Activated CD8-positive, alpha-beta memory T cell treated with anti-CD3 and anti-CD28 coated beads, Interleukin-2, amount 50 U/mL, for 4 hours (primary cell): ENCODE data around the gene SPRED2.
A peak's percentile ranks its signal among the peaks of the same experiment; 100 is the strongest.

Source experiments
- DNase-seq: peaks from one replicate; pipeline ENCODE4 v3.0.0-alpha.2; 2020

The SPRED2 gene

DNA sequence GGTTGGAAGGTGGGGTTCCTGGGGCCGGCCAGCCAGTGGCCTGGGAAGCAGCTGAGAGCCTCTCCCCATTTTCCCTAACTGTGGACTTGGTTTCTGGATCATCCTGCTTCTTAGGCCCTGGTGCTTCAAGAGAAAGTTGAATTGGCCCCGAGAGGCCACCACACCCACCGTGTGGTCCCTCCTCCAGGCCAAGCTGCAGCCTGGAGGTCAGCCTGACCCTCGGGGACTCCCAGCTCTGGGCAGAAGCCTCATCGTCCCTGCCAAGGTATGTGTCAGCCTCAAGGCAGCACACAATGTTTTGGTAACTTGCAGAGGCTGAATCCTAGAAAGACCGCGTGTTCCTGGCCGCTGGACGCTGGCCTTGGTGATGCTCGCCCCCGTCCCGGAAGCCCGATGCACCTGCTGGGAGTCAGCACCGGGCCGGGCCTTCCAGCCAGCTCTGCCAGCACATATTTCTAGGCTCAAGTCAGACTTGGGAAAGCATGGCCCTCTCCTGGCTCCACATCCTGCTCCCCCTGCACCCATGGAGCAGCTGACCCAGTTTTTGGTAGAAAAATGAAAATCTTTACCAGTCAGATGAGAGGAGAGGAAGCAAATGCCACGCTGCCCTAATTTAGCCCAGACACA lies 132.2 kb downstream of the SPRED2 start:
- no peak for DNase-seq

DNA sequence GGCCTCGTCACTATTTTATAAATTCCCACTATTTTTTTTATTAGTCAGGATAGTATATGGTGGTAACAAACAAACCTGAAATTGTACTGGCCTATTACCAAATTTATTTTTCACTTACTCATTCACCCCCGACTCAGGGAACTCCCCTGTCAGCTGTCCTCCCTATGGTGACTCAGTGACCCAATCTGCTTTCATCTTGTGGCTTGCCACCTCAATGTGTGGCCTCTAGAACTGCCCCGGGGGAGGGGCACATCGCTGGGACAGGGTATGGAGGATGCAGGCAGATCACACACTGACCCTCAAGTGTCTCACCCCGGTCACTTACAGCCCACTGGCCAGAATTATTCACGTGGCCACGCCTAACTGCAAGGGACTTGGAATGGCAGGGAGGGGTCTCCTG lies 133.2 kb downstream of the SPRED2 start:
- DNase-seq, result peak; percentile 25

DNA sequence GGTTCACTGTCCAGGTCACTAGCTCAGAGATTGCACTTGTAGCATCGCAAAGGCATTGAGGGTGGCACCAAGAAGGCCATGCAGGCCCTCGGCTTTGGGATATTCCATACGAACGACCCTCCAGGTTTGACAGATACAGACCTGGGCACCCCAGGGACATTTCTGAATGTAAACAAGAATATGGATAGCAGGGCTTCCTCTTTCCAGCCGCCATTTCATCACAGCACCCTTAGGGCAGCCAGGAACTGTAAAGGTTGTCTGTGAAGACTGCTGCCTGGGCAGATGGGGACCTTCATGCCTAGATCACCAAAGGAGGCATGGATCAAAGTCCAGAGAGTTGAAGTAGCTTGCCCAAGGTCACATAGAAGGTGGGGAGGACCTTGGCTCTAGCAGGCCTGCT lies 134.3 kb downstream of the SPRED2 start:
- no peak for DNase-seq

DNA sequence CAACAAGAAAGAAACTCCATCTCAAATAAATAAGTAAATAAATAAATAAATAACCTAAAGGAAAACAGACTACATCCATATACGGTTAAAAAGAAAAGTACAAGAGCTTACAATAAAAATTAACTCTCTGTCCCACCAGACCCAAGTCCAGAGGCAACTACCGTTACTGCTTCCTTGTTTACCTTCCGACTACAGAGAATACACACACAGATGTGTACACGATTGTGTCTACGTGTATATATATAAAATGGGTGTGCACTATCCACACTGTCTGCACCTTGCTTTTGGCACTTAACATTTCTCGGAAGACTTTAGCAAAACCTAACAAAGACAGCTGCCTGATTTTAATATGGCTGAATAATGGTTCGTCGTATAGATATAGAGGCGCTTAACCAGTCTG lies 134.9 kb downstream of the SPRED2 start:
- DNase-seq, result no peak

DNA sequence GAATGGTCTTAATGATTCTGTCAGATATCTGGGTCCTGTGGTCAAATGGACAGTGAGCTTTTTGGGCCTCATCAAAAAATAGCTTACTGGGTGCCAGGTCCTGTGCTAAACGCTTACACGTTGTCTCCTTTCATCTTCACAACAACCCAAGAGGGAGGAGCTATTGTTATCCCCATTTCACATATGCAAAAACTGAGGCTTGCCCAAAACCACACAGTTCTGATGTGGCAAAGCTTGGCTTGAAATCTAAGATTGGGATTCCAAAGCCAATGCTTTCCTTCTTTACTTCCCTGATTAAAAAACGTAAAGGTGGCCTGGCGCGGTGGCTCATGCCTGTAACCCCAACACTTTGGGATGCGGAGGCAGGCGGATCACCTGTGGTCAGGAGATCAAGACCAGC lies 135.4 kb downstream of the SPRED2 start:
- no peak for DNase-seq

DNA sequence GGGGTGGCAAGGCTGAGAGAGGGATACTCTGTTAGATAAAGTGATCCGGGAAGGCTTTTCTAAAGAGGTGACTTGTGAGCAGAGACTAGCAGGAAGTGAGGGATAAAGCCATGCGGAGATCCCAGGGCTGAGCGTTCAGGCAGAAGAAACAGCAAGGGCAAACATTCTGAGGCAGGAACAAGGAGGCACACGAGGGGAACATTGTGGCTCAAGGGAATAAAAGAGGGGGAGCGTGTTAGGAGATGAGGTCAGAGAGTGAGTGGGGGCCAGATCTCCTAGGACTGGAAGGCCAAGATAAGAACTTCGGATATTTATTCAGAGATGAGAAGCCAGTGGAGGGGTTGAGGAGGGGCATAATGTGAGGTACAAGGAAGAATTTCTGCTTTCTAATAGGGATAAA lies 137.7 kb downstream of the SPRED2 start:
- DNase-seq, result no peak

DNA sequence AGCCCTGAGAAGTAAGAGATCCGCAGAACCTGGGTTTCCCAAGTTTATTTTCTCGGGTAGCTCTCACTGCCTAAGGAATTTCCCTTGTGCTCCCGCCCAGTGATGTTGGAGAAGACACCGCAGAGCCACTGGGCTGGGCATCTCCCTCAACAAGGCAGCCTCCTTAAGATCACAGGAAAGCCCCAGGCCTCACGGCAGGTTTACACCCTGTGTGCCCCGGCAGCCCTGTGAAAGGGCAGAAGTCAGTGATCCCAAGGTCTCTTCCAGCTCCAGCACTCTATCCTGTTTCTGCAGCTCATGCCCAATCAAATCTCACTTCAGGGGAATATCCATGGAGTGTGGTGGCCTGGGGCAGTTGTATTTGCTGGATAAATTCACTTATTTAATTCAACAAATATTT lies 138.3 kb downstream of the SPRED2 start:
- no peak for DNase-seq

DNA sequence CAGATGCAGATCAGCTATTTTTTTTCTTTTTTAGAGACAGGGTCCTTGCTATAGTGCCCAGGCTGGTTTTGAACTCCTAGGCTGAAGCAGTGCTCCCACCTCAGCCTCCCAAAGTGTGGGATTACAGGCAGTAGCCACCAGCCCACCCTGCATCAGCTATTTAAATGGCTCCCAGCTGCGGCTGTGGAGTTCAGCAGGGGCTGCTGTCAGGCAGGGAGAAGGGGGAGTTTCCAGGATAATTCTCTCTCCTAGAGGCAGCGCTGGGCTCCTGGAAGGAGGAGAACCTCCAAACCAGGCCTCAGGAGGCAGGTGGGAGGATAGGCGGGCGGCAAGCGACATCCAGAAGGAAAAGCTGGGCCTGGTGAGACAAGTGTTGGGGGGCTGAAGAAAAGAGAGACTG lies 139.0 kb downstream of the SPRED2 start:
- DNase-seq, result no peak

DNA sequence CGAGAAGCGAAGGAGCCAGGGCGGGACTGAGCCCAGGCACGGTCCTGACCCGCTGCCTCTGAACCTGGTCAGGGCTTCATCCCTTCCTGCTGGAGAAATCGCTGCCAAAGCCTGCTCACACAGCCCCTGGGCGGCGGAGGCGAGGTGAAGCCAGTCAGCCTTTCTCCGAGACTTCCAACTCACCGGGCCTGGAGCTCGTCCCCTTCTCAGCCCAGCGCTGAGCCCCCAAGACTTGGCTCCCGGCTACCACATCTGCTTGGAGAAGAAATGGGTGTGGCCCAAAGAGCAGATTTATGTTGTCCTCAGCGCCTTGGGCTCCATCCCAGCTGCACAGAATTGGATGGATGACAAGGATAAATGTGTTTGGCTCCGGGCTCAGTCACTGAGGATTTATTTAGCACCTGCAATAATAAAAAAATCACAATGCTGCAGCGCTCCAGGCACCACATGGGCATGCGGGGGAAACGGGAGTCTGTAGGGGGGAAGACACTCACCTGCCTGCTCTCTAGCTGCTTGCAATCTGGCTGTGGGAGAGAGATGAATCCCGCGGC lies 139.9 kb downstream of the SPRED2 start:
- DNase-seq, result no peak

DNA sequence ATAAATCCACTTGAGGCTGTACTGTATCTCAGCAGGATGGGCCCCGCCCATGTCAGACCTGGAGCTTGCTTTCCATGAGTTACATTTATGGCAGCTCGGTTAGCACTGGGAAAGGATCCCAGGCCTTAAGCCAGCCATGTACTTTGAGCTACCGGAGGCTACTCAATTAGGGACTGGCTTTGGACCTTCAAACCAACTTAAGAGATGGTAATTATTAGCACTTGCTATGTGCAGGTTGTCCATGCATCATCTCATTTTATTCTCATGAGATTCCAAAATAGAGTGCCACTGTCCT lies 140.3 kb downstream of the SPRED2 start:
- DNase-seq, result no peak

DNA sequence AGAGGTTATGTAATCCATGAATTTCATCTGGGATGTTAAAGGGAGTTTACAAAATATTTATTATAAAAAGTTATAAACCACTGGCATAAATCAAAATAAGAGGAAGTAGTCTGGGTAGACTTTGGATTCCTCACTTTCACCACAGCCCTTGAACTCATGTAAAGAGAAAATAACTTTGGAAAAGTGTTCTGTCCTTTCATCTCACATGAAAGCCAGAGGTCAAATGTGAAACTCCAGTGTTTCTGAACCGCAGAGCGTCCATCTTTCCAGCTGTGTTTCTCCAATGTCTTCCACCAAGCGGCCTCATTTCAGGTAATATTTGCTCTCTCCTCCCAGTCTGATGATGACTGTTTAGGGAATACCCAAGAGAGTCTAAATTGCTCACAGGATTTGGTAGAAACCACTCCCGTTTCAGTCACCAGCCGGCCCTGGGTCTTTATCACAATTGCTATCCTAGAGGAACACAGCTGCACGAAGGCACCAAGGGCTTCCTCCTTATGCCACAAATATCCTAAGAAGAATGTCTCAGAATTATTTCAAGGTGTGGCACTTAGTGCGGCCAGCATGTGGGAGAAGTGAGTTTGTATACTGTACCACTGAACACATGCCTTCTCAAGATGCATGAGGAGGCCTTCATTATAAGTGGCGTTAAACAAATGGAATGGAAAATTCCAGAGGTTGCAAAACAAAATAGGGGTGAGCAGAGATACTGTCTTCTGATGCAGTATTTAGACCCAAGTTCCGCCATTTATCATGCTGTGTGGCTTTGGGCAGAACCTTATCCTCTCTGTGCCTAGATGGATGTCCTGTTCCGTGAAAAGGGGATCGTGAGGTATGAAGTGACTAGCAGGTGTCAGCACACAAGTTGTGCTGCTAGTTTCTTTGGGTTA lies 140.9 kb downstream of the SPRED2 start:
- no peak for DNase-seq

DNA sequence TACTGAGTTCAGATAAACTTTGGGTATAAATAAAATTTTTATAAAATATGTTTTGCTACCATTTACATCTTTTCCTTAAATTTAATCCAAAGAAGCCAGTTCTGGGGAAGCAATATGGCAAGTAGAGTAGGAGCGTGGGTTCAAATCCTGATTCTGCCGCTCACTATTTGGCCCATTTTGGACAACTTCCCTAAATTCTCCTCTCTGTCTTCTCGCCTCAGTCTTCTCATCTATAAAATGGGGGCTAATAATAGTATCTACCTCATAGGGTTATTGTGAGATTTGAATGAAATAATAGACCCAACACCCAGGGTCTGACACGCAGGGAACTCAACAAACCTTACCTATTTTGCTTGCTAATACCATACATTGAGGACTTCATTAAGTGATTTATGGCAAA lies 145.0 kb downstream of the SPRED2 start:
- DNase-seq, result no peak

DNA sequence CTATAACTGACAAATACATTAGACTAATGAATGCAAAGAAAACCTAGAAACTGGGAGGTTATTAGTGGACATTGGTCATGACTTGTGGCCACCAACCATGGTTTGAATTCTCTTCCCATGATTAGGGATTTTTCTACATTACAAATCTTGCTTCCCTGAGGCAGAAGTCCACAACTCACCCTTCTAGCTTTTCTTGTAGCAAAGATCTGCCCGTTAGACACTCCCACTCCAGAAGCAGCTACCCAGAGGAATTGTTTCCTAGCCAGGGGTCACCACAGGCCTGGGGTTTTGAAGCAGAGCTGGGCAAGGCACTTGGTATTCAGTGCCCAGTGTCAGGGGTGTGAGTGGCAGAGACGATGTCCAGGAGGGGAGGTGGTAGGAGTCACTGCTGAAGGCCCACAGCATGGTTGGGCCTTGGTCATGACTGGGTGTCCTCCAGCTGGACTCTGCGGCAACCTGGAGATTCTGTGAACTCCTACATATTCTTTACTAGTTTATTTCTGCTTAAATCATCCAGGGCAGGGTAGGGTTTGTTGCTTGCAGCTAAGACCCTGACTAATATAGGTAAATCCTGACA lies 149.8 kb downstream of the SPRED2 start:
- DNase-seq, result no peak

DNA sequence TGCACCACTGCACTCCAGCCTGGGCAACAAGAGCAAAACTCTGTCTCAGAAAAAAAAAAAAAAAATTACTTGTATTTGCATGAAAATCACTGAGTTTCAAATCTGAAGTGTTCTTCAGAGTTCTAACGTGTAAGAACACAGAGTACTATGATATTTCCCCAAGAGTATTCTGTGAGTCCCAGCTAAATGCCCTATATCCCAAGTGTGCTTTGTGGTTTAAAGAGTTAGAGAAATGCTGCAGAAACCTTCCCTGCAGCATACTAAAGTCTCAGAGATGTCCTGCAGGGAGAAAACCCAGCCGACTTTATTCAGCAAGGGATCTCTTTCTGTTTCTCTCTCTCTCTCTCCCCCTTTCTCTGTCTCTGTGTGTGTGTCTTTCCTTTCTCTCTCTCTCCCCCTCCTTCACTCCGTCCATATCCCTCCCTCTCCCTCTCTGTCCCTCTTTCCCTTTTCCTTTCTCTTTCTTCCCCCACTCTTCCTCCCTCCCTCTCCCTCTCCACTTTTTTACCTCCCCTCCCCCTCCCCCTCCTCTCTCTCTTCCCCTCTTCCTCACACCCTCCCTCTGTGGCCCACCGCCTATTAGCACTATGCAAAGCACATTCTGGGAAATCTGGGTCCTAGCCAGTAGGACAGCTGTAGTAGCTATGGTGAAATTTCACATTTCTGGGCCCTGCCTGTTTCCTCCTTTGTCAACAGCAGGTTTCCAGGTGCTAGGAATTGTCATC lies 150.6 kb downstream of the SPRED2 start:
- no peak for DNase-seq

DNA sequence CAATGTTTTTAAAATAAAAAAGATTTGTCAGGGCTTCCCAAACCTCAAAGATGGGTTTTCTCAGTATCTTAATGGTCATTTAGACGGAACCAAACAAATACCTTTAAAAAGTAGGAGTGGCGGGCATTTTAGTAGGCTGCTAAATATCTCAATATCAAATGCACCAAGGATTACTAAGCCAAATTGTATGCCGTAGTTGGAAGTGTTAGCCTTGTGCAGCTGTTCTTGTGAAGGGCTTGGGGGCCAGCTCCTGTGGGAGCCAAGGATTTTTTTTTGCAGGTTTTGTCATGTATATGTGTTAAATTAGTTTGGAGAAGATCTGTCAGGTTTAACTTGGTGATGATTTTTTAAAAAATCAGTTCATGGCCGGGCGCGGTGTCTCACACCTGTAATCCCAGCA lies 152.6 kb downstream of the SPRED2 start:
- no peak for DNase-seq

DNA sequence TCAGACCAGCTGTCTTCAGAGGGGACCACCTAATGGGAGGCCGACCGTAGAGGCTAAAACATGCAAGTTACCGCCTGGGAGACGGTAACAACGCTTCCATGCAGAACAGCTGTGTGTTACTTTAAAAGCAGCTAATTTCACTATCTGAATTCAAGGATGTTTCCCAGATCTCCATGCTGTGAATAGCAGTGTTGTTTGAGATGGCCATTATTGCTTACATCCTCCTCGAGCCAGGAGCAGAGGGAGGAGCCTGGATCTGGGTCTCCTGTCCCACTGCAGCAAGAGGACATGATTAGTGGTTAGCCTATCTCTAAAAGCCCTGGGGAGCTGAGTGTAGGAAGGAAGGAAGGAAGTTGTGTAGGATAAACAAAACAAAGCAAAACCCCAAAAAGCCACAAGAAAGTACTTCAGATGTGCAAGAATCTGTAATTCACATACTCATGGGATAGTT lies 153.8 kb downstream of the SPRED2 start:
- no peak for DNase-seq

DNA sequence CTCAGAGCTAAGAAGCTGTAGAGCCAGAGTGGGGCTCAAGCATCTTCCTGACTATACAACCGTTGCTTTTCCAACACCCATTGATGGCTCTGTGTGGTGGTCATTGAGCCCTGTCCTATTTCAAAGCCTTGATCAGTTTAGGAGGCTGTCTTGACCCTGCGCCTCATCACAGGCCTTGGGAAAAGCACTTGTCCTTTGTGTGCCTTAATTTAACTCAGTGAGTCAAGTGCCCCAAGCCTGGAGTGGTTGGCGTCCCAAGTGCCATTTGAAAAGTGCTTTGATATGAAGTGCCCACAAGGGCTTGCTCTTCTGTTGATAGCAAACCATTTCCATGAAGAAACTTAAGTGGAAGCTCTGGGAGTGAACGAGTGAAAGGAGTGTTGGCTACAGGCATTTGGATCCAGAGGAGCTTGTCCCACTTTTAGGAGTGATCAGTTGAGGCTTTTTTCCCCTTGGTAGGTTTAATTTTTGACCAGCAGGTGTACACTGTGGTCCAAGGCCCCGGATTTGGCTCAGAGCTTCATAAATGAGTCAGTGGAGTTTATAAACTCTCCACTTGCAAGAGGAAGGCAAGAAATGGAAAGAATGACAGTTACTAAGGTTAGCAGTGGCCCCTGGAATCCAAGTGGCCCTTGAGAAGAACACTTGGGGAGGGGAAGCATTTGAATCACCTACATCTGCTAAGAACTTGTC lies 154.5 kb downstream of the SPRED2 start:
- DNase-seq, result no peak

DNA sequence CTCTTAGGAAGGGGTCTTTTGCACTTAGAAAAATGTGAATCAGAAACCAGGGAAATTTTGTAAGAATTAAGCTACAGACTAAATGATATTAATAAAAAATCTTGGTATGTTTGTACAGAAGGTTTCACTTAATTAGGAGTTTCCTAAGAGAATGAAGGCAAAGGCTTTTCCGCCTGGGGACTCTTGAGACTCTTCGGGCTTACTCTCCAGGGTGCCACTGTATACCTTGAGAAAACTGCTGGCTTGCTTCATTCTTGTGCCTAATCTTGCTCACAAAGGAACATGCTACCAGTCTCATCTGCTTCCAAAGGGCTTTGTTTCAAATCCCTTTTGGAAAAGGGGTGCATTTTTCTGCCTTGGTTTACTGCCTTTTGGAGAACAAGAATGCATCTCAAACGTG lies 155.3 kb downstream of the SPRED2 start:
- DNase-seq, result no peak

DNA sequence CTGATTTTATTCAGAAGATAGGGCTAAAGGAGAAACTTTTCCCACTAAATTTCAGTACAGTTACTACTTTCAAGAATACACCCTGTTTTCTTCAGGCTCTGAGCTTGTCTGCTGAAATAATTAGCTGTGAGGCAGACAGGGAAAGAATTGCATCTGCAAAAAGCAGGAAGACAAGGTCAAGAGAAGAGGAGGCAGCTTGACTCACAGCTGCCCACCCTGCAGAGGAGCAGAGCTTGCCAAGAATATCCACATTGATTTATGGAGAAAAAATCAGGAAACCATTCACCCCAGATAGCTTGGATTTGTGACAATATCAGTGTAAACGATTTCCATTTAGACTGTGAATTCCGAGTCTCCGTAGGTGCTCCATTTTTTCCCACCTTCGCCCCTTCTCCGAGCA lies 155.8 kb downstream of the SPRED2 start:
- no peak for DNase-seq

DNA sequence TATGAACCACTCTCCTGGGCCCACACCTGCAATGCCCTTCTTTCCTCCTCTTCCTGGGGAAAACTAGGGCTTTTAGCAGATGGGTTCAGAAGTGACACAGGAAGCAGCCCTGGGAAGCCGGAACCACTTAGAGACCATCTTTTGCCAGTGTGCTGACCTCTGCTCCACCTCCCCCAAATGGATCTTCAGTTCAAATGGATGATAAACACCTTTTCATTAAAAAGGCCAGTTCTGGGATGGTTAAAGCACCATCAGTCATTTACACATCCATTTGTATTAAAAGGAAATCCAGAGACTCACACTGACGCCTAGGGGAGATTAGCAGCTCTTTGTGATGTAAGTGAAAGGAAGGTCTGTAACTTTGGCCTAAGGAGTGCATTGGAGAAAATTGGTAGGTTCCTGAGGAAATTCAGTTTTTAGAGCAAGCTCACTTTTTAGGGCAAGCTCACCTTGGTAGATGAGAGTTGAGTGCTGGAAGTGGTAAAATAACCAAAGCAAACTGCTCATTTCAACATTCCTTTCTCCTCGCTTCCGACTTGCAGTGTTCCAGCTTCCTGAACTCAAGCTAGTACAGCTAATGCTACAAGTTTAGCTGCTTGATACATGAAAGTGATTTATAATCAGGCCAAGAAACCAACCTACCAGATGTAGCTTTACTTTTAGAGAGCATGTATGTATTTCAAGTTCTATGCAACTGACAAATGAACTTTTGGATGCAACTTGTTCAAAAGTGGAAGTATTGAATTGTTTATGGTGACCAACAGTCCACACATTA lies 157.1 kb downstream of the SPRED2 start:
- DNase-seq, result no peak

DNA sequence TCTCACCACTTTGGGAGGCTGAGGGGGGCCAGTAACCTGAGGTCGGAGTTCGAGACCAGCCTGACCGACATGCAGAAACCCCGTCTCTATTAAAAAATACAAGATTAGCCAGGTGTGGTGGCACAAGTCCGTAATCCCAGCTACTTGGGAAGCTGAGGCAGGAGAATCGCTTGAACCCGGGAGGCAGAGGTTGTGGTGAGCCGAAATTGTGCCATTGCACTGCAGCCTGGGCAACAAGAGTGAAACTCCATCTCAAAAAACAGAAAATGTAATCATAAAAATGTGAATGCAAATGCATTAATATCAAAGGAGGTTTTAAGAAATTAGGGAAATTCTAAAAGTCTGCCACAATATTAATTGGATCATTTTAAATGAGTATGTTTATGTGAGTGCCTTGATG lies 159.1 kb downstream of the SPRED2 start:
- DNase-seq, result no peak

DNA sequence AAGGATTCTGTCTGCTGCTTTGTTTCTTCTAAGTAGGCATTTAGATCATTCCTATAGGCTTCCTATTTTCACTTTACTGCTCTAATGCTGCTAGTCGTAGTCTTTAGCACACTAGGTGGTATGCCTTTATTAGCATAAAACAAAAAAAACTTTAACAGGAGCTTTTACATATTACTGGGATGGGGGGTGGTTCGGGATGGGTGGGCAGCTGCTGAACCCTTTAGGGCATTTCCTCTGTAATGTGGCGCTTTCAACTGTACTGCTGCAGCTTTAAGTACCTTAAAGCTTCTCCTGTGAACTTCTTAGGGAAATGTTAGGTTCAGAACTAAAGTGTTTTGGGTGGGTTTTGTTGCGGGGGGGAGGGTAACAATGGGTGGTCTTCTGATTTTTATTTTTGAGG lies 163.4 kb downstream of the SPRED2 start:
- DNase-seq, result no peak
